GM03348 (cell line): Measurements from ENCODE around the gene ASPHD1.

ENCODE experiments used
- DNase-seq: peaks from one replicate; pipeline ENCODE4 v3.0.0; 2012; ENCODE audit warnings: low spot score

ASPHD1 gene

GRCh38 chr16:29943846-29944799 lies 43.8 kb downstream of the ASPHD1 start:
- DNase-seq, result peak; percentile 93

GRCh38 chr16:29947897-29948296 lies 47.6 kb downstream of the ASPHD1 start:
- no peak for DNase-seq

GRCh38 chr16:29950806-29951461 lies 50.6 kb downstream of the ASPHD1 start:
- DNase-seq, result no peak

- no peak for DNase-seq
These were observed 51.5 kb downstream of the ASPHD1 start for GRCh38 chr16:29951625-29952365.
